ENCODE measurements around the gene NNT. TPM values are rescaled to one million over a fixed set of nuclear protein-coding genes. Genes with fewer than 3 reads are reported as not detected.

Gene NNT
- total and polyA plus RNA-seq, 11 donors: 53.8 to 631 (median 362) TPM

DNA sequence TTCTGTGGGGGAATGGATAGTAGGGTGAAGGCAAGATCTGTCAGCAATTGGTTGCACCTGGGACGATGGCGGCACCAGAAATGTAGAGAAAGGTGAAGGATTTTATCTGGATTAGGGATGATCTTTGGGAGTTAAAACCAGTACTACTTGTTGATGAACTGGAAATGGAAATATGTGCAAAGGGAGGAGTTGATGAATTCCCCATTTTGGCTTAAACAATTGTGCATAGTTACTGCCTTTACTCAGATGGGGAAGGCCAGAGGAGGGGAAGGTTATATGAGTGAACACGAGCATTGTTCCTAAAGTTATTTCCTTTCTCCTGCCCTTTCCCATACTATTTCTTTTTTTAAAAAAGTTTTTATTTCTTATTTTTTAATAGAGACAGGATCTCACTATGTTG, 19.1 kb downstream of the NNT start:
- no peak for TF ChIP-seq CTCF (IDR thresholded peaks at IDR 0.05)
- TF ChIP-seq POLR2A (IDR thresholded peaks at IDR 0.05): no peak
- H3K27ac ChIP-seq: peak overlapping the region in 1 of 12 donors; percentile 7
- intact Hi-C loops (cut with DNase I): no loop called here
- H3K4me3 ChIP-seq: no peak overlapping the region
- DNase-seq (no peak), ATAC-seq (no peak)
- 90 to 97% (median 92%) methylated on average over 3 of the region's 3 CpGs for WGBS, 4 donors
- H3K27me3 ChIP-seq: no peaks in the 10 kb centered on the region
- H3K9me3 ChIP-seq: no peaks in the 10 kb centered on the region
- peaks cover 0 to 89% (median 62%) of the 10 kb centered on the region in 9 donors for H3K36me3 ChIP-seq
- H3K4me1 ChIP-seq: peaks cover 0 to 41% (median 6%) of the 10 kb centered on the region in 12 donors

- H3K36me3 ChIP-seq: peaks cover 0 to 83% (median 54%) of the 10 kb centered on the region in 9 donors
- WGBS, 4 donors: 89 to 94% (median 92%) methylated on average over 3 of the region's 3 CpGs
- TF ChIP-seq CTCF (IDR thresholded peaks at IDR 0.05): no peak
- no peak for TF ChIP-seq POLR2A (IDR thresholded peaks at IDR 0.05)
- DNase-seq (no peak), ATAC-seq (peak in 1 of 4 donors; percentile 27)
- intact Hi-C loops (cut with DNase I): loop anchor here in 1 of 10 donors (1.0 kb wide), 1 partner anchor 14 kb away; no protein-coding TSS in a partner anchor
- peak overlapping the region in 2 of 12 donors; percentile 7 to 16 for H3K27ac ChIP-seq
- H3K27me3 ChIP-seq: no peaks in the 10 kb centered on the region
- peaks cover 0 to 46% (median 6%) of the 10 kb centered on the region in 12 donors for H3K4me1 ChIP-seq
- no peak overlapping the region for H3K4me3 ChIP-seq
- no peaks in the 10 kb centered on the region for H3K9me3 ChIP-seq
These were observed 20.2 kb downstream of the NNT start for GRCh38 chr5:43623048-43623680.

DNA sequence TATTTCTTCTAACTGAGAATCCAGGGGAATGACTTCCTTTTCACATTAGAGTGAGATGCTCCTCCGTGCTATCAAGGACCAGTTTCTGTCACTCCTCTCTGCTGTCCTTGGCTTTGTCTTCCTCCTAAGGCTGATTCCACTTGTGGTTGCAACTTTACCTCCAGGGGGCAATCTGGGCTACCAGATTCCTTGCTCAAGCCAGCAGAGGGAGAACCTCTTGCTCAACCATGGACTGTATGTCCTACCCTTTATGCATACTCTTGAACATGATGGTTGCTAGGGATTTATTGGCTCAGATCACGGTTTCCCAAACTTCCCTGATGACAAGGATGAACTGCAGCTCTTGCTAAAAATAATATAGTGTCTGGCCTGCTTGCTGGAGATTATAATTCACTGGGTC, 24.0 kb downstream of the NNT start:
- Histone ChIP-seq H3K9me3 (no peaks in the 10 kb centered on the region), H3K27me3 (no peaks in the 10 kb centered on the region), H3K4me3 (no peak overlapping the region), H3K36me3 (peaks cover 0 to 74% (median 39%) of the 10 kb centered on the region in 9 donors), H3K27ac (peak overlapping the region in 8 of 12 donors; percentile 4 to 64 (median 37)), H3K4me1 (peaks cover 0 to 45% (median 3%) of the 10 kb centered on the region in 12 donors)
- peak; percentile 87 to 93 (median 91) for ATAC-seq
- DNase-seq: peak in 4 of 5 donors; percentile 27 to 65 (median 40)
- WGBS, 4 donors: 44 to 65% (median 50%) methylated on average over 2 of the region's 2 CpGs
- TF ChIP-seq CTCF (IDR thresholded peaks at IDR 0.05) (peak; percentile 35 to 71 (median 52)), POLR2A (IDR thresholded peaks at IDR 0.05) (no peak)
- intact Hi-C loops (cut with DNase I): loop anchor here in 1 of 10 donors (2.0 kb wide), 1 partner anchor 24 kb away; the partner anchor contains the start of gene NNT

- 39 to 53% (median 42%) methylated on average over 5 of the region's 5 CpGs for WGBS, 4 donors
- ATAC-seq (peak; percentile 55 to 83 (median 78)), DNase-seq (peak in 3 of 5 donors; percentile 38 to 42 (median 39))
- Histone ChIP-seq H3K9me3 (no peaks in the 10 kb centered on the region), H3K27me3 (no peaks in the 10 kb centered on the region), H3K4me3 (no peak overlapping the region), H3K36me3 (peaks cover 0 to 70% (median 40%) of the 10 kb centered on the region in 9 donors), H3K4me1 (peaks cover 0 to 70% (median 26%) of the 10 kb centered on the region in 12 donors), H3K27ac (peak overlapping the region in 7 of 12 donors; percentile 2 to 66 (median 39))
- TF ChIP-seq POLR2A (IDR thresholded peaks at IDR 0.05) (no peak), CTCF (IDR thresholded peaks at IDR 0.05) (peak; percentile 53 to 75 (median 66))
- intact Hi-C loops (cut with DNase I): loop anchor here in 1 of 10 donors (10.0 kb wide), 1 partner anchor 1143 kb away; no protein-coding TSS in a partner anchor
These were observed 28.4 kb downstream of the NNT start for GRCh38 chr5:43631182-43631910.

All from heart left ventricle (tissue), 16 donors.